Measurements from ENCODE around the gene TBC1D32.
A peak's percentile ranks its signal among the peaks of the same experiment; 100 is the strongest.
"Not testable (repeated sequence)": the region's sequence is repeated elsewhere in the genome, so short reads cannot be mapped to it uniquely, and the experiment has no call there.

TBC1D32 gene

DNA sequence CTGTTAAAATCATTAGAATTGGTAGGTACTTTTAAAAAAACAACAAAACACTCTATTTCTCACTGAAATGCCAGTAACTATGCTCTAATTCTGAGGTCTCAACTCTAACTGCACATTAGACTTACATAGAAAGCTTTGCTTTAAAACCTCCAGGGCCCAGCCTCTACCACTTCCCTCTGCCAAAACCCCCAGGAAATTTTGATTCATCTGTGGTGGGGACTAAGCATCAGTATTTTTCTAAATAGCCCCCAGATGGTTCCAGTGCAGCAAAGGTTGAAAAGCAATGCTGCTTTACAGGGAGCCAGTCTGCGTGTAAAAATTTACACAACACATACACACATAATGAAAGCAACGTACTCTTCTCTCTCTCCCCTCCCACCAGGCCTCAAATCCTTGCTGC, 3.8 kb downstream of the TBC1D32 start:
- no peak for DNase-seq

DNA sequence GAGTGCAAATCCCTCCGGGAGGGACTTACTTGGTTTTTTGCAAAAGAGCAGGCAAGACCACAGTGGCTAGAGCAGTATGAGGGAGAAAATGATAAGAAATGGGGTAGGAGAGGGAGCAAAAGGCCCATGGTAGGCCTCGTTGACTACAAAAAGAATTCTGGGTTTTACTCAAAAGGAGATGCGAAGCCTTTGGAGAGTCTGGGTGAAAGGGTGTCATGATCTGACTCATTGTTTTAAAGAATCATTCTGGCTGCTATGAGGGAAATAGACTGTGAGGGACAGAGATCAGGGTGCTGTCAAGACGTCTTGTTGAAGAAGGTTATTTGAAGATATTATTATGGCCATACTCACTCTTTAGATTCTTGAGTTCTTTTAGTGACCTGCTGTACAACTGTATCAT, 13.0 kb downstream of the TBC1D32 start:
- no peak for DNase-seq

DNA sequence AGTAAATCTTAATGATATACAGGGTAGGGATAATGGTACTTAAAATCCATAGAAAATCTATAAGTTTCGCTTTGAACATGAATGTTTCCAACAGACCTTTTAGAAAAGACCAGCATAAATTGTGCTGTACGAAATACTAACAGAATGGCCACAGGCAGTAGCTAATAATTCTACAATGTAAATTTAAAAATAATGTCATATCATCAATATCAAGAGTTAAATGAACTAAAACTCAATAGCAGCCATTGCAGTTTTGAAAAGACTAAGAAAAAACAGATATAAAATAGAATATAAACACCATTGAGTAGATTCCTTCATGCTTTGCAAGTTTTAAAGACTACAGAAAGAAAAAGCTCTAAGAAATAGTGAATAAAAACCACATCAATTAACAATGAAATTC, 14.7 kb downstream of the TBC1D32 start:
- DNase-seq, result no peak

DNA sequence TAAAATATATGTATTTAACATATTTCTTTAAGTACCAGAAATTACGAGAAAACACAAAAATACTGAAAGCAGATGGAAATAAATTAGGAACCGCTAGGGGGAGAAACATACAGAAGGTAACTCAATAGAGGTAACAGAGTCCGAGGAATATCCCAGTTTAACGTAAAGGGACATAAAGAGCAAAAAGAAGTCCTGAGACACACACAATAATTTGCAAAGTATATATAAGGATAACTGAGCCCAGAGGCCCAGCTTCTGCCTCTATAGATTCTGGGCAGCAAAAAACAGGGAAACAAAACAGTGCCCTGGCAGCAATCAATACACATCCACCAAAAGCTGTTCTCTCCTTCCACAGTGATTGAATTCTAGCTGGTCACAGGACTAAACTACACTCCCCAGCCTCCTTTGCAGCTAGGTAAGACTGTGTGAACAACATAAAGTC, 15.1 kb downstream of the TBC1D32 start:
- no peak for DNase-seq

DNA sequence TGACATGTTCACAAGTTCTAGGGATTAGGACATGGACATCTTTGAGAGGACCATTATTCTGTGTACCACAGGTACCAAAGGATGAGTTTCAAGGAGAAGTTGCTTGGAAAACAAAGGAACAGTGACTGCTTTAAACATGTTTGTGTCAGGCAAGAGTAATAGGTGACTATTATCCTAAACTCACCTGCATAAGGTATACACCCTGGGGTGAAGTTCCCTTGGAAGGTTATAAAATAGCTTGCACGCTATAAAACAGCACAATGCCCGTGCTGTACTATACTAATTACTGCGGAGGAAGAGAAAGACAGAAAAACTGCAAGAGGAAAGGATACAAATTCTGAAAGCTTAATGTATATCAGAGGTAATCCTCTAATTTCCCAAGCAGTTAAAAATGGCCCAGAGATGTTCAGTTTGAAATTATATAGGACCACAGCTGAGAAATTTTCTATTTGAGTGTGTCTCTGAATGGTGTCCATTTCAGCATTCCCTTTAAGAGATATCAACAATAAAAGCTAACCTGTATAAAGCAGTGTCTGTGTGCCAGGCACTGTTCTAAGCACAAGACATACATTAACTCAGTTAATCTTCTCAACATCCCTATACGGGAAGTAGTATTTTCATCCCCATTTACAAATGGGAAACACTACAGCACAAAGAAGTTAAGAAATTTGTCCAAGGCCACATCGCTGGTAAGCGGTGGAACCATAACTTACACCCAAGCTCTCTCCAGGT, 19.7 kb downstream of the TBC1D32 start:
- no peak for DNase-seq

DNA sequence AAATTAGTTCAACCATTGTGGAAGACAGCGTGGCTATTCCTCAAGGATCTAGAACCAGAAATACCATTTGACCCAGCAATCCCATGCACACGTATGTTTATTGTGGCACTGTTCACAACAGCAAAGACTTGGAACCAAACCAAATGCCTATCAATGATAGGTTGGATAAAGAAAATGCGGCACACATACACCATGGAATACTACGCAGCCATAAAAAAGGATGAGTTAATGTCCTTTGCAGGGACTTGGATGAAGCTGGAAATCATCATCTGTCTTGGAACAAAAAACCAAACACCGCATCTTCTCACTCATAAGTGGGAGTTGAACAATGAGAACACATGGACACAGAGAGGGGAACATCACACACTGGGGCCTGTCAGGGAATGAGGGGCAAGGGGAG, 22.5 kb downstream of the TBC1D32 start:
- not testable (repeated sequence) for DNase-seq

DNA sequence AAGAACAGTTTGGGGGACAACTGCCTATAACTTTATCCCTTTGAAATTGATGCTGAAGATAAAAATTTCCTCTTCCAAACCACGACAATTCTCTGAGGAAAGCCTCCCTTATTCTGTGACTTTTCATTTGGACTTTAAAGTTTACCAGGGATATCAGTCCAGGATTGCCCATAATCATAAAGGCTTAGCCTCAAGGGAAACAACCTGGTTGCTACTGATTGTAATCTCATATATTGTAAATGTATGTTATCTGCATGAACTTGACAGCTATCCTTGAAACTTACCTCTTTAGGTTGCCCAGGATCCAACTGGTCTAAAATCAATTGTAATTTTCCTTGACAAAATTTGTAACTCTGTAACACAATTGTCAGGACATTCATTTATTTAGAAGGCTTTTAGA, 23.8 kb downstream of the TBC1D32 start:
- no peak for DNase-seq

DNA sequence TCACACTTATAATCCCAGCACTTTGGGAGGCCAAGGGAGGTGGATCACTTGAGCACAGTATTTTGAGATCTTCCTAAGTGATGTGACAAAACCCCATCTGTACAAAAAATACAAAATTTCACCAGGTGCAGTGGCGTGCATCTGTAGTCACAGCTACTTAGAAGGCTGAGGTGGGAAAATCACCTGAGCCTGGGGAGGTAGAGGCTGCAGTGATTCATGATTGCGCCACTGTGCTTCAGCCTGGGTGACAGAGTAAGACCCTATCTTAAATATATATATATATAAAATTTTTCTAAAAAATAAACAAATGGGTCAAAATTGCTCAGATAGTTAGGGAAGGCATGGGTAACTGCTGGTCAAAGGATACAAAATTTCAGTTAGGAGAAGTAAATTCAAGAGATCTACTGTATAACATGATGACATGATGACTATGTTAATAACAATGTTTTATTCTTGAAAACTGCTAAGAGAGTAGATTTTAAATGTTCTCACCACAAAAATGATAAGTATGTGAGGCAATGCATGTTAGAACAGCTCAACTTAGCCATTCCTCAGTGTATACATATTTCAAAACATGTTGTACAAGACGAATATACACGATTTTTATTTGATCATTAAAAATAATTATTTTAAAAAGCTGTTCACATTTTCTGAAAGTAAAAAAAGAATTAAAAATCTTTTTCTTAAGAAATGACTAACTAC, 24.4 kb downstream of the TBC1D32 start:
- DNase-seq, result no peak

DNA sequence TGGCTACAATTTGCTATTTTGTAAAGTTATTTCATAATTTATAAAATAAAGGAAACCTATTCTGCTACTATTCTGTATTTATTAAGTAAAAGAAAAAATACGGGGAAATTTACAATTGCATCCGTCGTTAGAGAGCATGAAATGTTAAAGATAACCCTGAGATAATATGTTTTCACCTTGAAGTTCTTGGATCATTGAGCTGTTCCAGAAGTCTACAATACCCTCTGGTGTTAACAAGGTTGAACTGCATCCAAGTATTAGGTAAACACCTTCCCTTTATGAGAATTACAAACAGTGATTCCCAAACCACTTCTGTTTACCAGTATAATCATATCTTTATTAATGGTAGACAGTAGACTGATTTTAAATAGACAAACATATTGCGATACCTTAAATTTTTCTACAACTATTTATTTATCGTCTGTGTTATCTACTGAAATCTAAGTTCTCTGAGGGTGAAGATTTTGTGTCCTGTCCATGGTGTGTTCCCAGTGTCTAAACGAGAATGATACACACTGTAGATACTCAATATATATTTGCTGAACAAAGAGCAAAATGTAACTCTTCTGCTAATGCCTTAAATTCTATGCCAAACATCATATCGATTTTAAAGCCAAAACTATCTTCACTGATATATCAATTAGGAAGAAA, 28.2 kb downstream of the TBC1D32 start:
- DNase-seq, result peak; percentile 6

DNA sequence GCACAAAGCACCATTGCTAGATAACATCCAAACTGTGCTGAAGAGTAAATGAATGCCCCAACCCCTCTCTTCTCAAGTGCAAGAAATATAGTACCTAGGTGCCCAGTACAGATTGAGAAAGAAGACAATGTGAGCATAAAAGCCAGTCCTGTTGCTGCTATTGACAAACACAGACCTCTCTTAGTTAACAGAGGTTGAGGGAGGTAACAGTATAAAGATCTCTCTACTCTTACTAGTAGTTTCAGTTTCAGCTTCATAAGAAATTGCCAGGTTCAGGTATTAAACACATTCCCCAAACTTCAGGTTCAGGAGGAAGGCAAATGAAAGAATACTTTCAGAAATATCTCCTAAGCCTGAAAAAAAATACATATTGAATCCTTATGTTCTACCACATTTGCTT, 31.4 kb downstream of the TBC1D32 start:
- DNase-seq, result no peak

DNA sequence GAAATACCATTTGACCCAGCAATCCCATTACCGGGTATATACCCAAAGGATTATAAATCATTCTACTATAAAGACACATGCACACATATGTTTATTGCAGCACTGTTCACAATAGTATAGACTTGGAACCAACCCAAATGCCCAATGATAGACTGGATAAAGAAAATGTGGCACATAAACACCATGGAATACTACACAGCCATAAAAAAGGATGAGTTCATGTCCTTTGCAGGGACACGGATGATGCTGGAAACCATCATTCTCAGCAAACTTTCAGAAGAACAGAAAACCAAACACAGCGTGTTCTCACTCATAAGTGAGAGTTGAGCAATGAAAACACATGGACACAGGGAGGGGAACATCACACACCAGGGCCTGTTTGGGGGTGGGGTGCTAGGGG, 33.1 kb downstream of the TBC1D32 start:
- DNase-seq, result not testable (repeated sequence)

DNA sequence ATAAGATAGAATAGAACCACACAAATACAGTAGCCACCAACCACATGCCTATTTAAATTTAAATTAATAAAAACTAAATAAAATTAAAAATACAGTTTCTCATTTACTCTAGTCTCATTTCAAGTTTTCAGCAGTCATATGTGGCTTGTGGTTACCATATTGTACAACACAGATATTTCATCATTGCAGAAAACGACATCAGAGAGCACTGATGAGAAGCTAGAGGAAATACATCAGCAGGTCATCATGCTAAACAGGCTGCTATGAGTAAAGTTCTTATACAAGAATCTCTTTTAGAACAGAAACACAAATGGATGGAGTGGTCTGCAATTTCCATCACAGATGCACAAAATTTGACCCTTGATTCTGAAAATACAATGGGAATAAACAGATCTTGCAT, 36.6 kb downstream of the TBC1D32 start:
- no peak for DNase-seq

DNA sequence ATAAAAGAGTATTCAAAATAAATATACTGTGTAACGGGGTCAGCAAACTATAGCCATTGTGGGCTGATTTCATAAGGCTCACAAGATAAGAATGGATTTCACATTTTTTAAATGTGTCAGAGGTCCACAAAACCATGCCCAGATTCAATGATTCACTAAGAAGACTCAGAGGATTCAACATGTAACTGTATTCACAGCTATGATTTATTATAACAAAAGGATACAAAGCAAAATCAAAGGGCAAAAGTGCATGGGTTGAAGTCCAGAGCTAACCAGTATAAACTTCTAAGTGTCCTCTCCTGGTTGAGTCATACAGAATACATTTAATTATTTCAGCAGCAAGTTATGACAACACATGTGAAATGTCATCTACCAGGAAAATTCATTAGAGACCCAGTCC, 49.2 kb downstream of the TBC1D32 start:
- DNase-seq, result no peak

DNA sequence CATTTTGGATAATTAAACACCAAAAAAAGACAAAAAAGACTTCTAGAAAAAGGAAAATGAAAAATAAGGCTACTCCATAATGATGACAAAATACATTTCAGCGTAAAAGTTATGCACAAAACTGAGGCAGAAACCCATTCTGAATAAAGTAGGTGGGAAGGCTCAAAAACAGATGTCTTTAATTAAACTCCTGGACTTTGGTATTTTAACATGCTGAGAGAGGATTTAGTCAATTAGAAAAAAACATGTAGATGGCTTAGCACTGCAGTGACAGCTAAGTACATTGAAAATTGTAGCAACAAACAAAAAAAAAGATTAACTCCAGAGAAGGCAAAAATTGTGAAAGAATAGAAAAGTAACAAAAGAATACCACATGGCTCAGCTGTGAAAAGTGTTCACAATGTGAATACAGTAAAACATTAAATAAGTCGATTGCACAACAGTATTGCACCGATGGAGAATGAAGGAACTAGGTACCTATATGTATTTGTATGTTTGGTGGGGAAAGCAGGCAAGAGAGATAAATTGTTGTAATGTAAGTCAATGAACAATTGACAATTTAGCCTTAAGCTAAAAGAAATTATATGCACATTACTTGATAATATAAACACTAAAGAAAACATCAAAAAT, 59.5 kb downstream of the TBC1D32 start:
- DNase-seq, result no peak

DNA sequence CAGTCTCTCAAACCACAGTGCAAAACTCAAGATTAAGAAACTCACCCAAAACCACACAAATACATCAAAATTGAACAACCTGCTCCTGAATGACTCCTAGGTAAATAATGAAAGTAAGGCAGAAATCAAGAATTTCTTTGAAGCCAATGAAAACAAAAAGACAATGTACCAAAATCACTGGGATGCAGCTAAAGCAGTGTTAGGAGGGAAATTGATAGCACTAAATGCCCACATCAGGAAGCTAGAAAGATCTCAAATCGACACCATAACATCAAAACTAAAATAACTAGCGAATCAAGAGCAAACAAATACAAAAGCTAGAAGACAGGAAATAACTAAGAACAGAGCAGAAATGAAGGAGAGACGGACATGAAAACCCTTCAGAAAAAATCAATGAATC, 70.5 kb downstream of the TBC1D32 start:
- no peak for DNase-seq

DNA sequence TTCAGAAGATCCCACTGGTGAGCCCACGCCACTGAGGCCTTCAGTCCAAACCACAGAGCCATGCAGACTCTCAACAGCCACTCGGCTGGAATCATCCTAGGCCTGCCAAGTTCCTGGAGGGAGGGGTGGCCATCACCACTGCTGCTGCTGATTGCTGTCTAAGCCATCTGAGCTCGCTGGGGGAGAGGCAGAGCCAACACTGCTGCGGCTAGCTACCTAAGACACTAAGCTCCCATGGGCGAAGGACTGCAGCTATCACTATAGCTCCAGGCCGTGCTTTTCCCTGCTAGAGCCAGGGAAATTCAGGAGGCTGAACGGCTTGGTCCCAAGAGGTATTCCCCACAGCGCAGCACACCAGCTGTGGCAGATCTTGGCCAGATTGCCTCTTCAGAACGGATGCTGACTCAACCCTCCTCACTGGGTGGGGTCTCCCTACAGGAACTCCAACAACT, 73.6 kb downstream of the TBC1D32 start:
- DNase-seq, result no peak

DNA sequence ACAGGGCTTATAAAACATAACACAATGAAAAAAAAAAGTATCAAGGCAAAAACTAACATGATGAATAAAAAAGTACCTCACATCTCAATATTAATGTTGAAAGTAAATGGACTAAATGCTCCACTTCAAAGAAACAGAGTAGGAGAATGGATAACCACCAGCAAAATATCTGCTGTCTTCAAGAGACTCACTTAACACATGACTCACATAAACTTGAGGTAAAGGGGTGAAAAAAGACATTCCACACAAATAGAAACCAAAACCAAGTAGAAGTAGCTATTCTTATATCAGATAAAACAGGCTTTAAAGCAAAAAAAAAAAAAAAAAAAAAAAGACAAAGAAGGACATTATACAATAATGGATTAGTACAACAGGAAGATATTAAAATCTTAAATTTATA, 86.9 kb downstream of the TBC1D32 start:
- DNase-seq, result no peak

DNA sequence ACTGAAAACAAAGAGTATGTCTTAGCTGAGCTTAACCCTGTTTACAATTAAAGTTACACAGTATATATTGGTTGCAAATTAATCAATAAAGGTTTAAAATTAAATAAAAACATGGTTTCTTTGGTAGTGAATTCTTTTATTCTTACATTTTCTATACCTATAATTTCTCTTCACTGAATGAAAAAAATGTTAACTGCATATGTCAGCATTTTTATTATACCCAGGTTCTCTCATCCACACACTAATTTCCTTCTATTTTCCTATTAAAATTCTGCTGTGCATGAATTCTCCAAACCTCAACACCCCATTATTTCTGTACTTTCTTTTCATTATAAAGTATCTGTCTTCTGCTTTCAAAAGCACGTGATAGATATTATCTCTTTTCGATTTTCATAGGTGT, 91.9 kb downstream of the TBC1D32 start:
- DNase-seq, result no peak

DNA sequence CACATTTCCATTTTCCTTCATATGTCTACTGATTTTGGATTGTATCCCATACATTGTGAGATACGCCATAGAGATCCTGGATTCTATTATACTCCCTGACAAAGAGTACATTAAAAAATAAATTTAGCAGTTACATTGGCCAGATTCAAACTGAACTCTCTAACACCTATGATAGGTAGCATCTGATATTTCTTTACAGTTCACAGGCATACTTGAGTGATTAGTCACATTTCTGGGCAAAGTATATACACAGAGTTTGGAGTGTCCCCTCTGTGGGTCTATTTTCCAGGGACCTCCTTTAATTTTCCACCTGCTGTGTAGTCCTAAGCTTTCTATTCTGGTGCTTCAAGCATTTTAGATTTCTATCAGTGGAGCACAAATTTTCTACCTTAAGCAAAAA, 96.4 kb downstream of the TBC1D32 start:
- DNase-seq, result no peak

DNA sequence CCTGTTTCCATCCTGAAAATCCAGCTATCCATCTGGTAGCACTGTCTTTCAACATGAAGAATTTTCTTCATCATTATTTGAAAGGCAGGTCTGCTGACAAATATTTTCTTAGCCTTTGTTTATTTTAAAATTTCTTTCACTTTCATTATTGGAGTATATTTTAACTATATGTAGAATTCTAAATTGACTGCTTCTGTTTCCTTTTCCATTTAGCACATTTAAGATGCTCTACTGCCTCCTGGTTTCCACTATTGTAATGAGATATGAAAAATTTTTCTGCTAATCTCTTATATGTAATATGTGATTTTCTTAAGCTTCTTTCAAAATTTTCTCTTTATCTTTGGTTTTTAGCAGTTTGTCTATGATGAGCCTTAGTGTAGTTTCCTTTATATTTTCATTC, 97.3 kb downstream of the TBC1D32 start:
- DNase-seq, result no peak

DNA sequence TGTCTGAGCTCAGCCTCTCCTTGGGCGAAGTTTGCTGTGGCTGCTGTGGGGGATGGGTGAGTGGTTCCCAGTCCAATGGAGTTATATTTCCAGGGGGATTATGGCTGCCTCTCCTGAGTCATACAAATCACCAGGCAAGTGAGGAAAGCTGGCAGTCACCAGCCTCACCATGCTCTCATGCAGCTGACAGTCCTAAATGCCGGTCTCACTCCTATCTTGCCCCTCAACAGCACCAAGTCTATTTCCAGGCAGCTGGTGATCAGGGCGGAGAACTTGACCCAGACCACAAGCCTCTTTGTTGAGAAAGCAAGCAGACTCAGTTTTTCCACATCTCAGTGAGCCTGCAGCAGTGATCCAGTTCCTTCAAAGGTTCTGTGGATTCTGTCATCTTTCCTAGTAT, 98.9 kb downstream of the TBC1D32 start:
- DNase-seq, result no peak

DNA sequence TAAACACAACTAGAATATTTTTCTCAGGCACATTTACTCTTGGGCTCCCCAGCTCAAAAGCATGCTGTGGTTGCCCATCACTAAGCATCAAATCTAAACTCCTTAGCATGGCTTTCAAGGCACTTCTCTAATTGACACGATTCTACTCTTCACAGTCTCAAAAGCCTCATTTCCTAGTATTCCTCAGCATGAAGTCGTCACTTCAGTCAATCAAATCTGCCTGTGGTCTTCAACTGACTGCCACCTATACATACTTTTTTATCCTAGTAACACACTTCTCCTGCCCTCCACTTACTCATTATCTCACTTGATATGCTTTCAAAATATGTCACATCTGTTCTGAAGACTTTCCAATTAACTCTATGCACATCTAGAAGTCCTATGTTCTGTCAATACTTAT, 110.3 kb downstream of the TBC1D32 start:
- no peak for DNase-seq

DNA sequence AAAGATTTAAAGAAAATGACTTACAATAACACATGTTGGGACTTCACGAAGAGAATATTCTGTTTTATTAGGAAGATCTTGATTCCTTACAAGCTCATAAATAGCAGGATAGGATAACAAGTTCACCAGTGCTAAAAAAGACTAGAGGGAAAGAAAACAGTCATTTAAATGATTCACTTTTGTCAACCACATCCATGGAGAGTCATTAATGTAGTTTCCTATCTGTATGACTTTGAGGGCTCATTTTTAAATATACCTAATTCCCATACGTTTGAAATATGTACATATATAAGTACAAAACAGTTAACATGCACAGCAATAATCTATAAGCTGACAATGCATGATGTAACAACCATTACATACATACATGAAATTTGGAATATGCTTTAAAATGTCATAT, 111.1 kb downstream of the TBC1D32 start:
- DNase-seq, result no peak

DNA sequence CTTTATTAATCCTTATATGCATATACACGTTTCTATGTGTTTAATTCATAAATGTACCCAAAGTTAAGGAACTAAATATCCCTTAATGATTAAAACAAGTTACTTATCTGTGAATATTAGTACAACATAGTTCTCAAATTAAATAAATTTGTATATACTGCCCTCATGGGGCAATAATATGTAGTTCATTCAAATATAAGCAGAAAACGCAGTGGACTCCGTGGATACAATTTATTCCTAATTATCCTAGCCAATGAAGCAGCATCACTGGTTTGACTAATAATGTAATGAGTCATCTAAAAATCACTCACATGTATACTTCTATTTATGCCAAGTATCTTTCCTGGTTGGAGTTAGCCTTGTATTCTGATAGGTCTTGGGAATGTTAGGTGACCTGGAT, 111.6 kb downstream of the TBC1D32 start:
- no peak for DNase-seq

Data from NCI-H2029 treated with DMSO at 0.1 percent for 48 hours (cell line).